HFFc6 (cell line): Measurements from ENCODE around the gene NUDT7. TPM values are rescaled to one million over a fixed set of nuclear protein-coding genes. Genes with fewer than 3 reads are reported as not detected.

Source experiments
- DNase-seq: peaks from one replicate; pipeline ENCODE4 v3.0.0-alpha.2; 2018
- H3K27ac Mint-ChIP-seq: 2 replicates; pipeline ENCODE4 v1.8.0; 2020; ENCODE audit warnings: mild to moderate bottlenecking, mixed read lengths
- H3K27me3 Mint-ChIP-seq: 2 replicates; pipeline ENCODE4 v1.8.0; 2021; ENCODE audit warnings: mild to moderate bottlenecking, moderate library complexity, mixed read lengths; ENCODE audit not compliant: insufficient read depth
- H3K36me3 Mint-ChIP-seq: 2 replicates; pipeline ENCODE4 v1.8.0; 2021; ENCODE audit warnings: low read depth, mixed read lengths
- H3K4me1 Mint-ChIP-seq: 2 replicates; pipeline ENCODE4 v1.8.0; 2020; ENCODE audit warnings: low read depth, mixed read lengths
- H3K4me3 Mint-ChIP-seq: 2 replicates; pipeline ENCODE4 v1.8.0; 2020; ENCODE audit warnings: mild to moderate bottlenecking, moderate library complexity, mixed read lengths
- H3K9me3 Mint-ChIP-seq: 2 replicates; pipeline ENCODE4 v1.8.0; 2020; ENCODE audit warnings: mild to moderate bottlenecking, mixed read lengths
- CTCF ChIP-seq: fragments of 200-600 bp; sonication (generic); IDR thresholded peaks from 2 replicates; pipeline ENCODE4 v1.5.0; 2021; ENCODE audit warnings: antibody characterized with exemption, mild to moderate bottlenecking
- total RNA-seq, 6 experiments: library from RNA; stranded (reverse); fragmentation: NEBNext Ultra II Directional; extraction: Animal tissue kit (Norgen Biotek cat#: 25700); gene quantifications; 2 replicates in 1 of 6; 3 replicates in 5 of 6; pipeline ENCODE4 v1.2.3, GENCODE V29; 2021

NUDT7 gene
- total RNA-seq, 6 experiments from 2014 or later: 0.85 to 1.9 (median 1.1) TPM

GRCh38 chr16:77679901-77680300, 42.4 kb upstream of the NUDT7 start:
- no peak for TF ChIP-seq CTCF
- H3K27ac Mint-ChIP-seq: no peak overlapping the region
- no peaks in the 10 kb centered on the region for H3K36me3 Mint-ChIP-seq
- H3K4me3 Mint-ChIP-seq: no peak overlapping the region
- no peaks in the 10 kb centered on the region for H3K27me3 Mint-ChIP-seq
- no peaks in the 10 kb centered on the region for H3K9me3 Mint-ChIP-seq
- DNase-seq: no peak
- H3K4me1 Mint-ChIP-seq: no peaks in the 10 kb centered on the region

- Mint-ChIP-seq H3K4me3 (no peak overlapping the region), H3K4me1 (no peaks in the 10 kb centered on the region), H3K27ac (no peak overlapping the region), H3K9me3 (no peaks in the 10 kb centered on the region), H3K36me3 (no peaks in the 10 kb centered on the region), H3K27me3 (no peaks in the 10 kb centered on the region)
- no peak for TF ChIP-seq CTCF
- no peak for DNase-seq
Observed at GRCh38 chr16:77680496-77680895, 41.8 kb upstream of the NUDT7 start.

GRCh38 chr16:77682586-77682985, 39.7 kb upstream of the NUDT7 start:
- H3K27me3 Mint-ChIP-seq: no peaks in the 10 kb centered on the region
- no peaks in the 10 kb centered on the region for H3K4me1 Mint-ChIP-seq
- H3K36me3 Mint-ChIP-seq: no peaks in the 10 kb centered on the region
- no peak overlapping the region for H3K4me3 Mint-ChIP-seq
- DNase-seq: no peak
- no peak for TF ChIP-seq CTCF
- no peak overlapping the region for H3K27ac Mint-ChIP-seq
- H3K9me3 Mint-ChIP-seq: peaks cover under 1% of the 10 kb centered on the region

- no peak overlapping the region for H3K27ac Mint-ChIP-seq
- no peaks in the 10 kb centered on the region for H3K27me3 Mint-ChIP-seq
- no peak for TF ChIP-seq CTCF
- H3K4me1 Mint-ChIP-seq: no peaks in the 10 kb centered on the region
- peaks cover 11% of the 10 kb centered on the region for H3K9me3 Mint-ChIP-seq
- no peaks in the 10 kb centered on the region for H3K36me3 Mint-ChIP-seq
- no peak overlapping the region for H3K4me3 Mint-ChIP-seq
- DNase-seq: no peak
Observed at GRCh38 chr16:77683397-77684180, 38.7 kb upstream of the NUDT7 start.

GRCh38 chr16:77684181-77684526, 38.2 kb upstream of the NUDT7 start:
- H3K36me3 Mint-ChIP-seq: no peaks in the 10 kb centered on the region

More at GRCh38 chr16:77684181-77684526, 38.2 kb upstream of the NUDT7 start:
- Mint-ChIP-seq H3K4me1 (no peaks in the 10 kb centered on the region), H3K27ac (no peak overlapping the region), H3K4me3 (no peak overlapping the region), H3K9me3 (peaks cover 15% of the 10 kb centered on the region), H3K27me3 (peaks cover under 1% of the 10 kb centered on the region; the same call in 1 of the 2 replicates)
- TF ChIP-seq CTCF: no peak
- DNase-seq: no peak
